Activated CD4-positive, alpha-beta T cell treated with anti-CD3 and anti-CD28 coated beads, Interleukin-2, amount 50 U/mL, for 4 hours (primary cell): ENCODE results near the gene EFHC1.

ENCODE experiments used
- DNase-seq, 2 experiments: peaks; one replicate each; pipeline ENCODE4 v3.0.0-alpha.2; 2020

Gene EFHC1

GRCh38 chr6:52544602-52545405, 124.7 kb downstream of the EFHC1 start:
- DNase-seq = no peak

DNA sequence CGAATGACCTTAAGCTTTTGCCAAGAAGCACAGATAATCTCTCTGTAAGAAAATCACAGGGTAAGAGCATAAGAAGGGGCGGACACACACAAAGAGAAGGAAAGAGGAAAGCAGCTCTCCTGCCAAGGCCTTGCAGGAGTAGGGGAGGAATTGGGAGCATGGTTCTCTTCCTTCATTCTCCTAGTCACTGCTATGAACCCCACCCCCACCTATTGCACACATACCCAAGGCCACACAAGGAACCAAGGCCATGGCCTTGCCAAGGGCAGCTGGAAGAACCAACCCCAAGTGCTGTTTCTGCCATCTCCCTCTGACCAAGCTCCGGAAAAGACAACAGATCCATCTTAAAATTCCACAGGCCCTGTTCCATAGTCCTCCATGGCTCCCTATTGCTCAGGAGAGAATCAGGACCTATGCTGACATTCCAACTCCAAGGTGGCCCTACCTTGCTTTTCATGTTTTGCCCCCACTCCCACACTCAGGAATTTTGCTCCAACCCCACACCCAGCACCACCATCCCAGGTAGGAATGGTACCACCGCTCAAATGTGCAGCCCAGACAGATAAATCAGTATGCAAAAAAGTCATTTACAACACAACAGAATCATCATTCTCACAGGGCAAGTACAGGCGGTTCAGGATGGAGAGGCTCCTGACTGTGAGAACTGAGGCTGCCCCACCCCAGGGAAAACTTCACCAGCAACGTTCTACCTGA, 125.4 kb downstream of the EFHC1 start:
- DNase-seq = no peak

GRCh38 chr6:52546192-52546591, 126.0 kb downstream of the EFHC1 start:
- DNase-seq = no peak

GRCh38 chr6:52546678-52547077, 126.5 kb downstream of the EFHC1 start:
- no peak for DNase-seq

- no peak for DNase-seq
These were observed 127.7 kb downstream of the EFHC1 start for GRCh38 chr6:52547647-52548352.

DNA sequence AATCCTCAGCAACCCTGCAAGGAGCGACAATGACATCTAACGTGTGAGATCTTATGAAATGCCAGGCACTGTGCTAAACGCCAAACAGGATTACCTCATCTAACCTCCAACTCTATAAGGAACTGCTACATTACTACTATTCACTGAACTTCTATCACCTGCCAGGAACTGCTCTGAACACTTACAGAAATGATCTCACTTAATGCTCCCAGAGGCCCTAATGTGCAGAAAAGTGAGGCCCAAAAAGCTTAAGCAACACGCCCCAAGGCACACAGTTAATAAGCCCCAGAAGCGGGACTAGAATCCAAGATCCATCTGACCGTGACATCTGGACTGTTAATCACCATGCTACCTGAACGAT, 128.2 kb downstream of the EFHC1 start:
- no peak for DNase-seq

GRCh38 chr6:52548999-52549398, 128.9 kb downstream of the EFHC1 start:
- DNase-seq = no peak

GRCh38 chr6:52549428-52549827, 129.3 kb downstream of the EFHC1 start:
- no peak for DNase-seq

DNA sequence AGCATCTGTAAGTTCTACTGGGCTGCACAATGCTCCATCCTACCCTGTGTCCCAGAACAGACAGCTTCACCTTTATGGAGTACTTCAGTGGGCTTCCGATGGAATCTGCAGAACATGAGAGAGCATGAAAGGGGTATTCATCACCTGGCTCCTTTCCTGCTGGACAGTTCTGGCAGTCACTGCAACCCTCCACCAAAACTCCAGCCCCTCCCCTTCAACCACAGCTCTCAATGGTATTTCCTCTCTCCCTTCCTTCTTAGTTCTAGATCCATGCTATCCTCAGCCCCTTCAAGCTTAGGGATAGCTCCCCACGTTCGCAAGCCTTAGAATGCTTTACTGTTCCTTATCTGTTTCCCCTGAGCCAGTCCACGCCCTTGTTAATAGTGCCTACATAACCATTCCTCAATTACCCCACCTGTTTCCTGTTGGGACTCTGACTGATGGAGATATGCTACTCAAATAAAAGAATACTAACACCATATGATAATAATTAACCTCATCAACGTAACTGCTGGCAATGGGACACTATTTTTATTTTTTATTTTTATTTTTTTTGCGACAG, 130.0 kb downstream of the EFHC1 start:
- DNase-seq = no peak

DNA sequence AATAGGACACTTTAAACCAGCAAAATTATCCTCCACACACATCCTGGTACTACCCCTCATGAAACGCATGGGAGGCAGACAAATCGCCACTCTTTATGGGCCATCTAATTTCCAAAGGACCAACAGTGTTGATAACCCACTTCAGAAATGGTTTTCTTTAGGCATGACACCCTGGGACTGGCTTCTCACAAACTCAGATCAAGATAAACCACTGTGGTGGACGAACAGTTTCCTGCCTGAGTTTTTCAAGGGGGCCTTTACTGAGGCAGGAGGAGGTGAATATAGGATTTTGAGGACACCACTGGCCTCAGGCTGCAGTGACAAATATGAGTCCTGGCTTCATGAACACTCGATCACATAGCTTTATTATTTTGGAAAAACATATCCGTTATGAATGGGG, 130.7 kb downstream of the EFHC1 start:
- DNase-seq = no peak

DNA sequence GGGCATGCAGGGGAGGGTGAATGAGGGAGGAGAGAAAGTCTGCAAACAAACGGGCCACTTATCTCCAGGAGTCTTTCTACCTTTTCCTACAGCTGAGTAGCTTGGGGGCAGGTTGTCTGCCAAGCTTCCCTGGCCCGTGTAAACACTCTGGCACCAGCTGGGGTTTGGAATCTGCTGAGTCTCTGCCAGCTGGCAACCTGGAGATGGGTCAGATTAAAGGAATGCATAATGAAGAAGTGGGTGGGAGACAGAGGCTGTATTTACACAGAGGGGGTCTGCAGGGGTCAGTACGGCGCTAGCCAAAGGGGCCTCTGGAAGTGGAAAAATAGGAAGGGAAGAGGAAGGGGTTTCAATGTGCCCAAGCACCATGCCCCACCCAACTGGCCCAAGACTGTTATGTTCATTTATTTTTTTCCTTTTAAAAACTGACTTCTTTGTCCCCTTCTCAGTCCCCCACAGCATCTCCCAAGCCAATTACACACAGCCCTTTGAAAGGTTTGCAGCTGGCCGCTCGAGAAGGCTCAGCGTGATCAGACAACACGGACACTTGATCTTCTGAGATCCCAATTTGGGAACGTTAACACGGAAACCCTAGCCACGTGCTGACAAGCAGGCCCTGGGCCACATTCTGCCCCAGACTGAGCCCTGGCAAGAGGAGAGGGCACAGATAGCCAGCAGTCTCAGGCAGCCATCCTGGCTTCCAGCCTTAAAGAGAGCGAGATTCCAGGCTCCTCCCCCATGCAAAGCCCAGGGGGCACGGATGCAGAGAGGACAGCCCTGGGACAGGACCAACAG, 131.5 kb downstream of the EFHC1 start:
- DNase-seq = no peak

DNA sequence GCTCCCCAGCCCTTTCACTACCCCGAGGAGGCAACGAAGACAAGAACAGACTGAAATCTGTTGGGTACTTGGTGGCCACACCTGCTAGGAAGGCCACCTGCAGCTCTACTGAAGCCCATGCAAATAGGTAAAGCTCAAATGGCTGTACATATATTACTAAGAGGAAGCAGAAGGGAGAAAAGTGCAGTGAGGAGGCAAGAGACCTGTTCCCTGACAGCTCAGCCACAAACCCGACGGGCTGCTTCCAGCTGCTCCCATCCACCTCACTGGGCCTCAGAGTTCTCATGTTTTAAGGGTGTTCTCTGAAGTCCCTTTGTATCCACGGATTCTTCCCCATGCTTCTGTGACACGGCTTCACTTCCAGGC, 132.1 kb downstream of the EFHC1 start:
- no peak for DNase-seq

GRCh38 chr6:52553158-52553557, 133.0 kb downstream of the EFHC1 start:
- DNase-seq = no peak

- DNase-seq = no peak
These were observed 133.6 kb downstream of the EFHC1 start for GRCh38 chr6:52553719-52554118.

- no peak for DNase-seq
These were observed 134.6 kb downstream of the EFHC1 start for GRCh38 chr6:52554684-52555280.

GRCh38 chr6:52555518-52556233, 135.5 kb downstream of the EFHC1 start:
- DNase-seq = no peak

GRCh38 chr6:52557389-52558265, 137.5 kb downstream of the EFHC1 start:
- no peak for DNase-seq

DNA sequence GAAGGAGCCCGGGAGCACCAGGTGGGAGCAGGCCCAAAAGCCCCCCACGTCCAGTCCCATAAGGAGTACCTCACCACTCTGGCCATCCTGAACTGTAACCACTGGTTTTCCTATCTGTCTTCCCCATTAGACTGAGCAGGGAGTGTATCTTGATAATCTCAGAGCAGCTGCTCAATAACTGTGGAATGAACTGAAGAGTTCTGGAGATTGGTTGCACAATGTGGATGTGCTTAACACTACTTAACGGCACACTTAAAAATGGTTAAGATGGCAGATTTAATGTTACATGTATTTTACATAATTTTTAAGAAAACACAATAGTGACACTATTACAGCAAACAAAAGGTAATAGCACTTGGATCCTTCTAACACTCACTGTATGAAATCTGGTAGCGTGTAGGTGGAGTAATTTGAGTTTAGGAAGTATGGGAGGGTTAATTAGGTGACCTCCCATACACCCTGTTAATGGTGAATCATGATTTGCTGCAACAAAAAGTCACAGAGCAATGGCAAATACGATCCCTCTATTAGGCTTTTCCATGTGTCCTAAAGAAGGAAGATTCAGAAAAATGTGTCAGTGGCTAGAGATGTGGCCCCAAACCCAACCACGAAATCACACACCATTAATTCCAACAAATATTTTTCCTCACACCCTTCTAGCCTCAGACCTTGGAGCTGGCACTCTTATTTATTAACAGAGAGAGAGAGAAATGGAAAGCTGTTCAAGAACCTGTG, 138.3 kb downstream of the EFHC1 start:
- DNase-seq = no peak

GRCh38 chr6:52560462-52560861, 140.3 kb downstream of the EFHC1 start:
- no peak for DNase-seq

DNA sequence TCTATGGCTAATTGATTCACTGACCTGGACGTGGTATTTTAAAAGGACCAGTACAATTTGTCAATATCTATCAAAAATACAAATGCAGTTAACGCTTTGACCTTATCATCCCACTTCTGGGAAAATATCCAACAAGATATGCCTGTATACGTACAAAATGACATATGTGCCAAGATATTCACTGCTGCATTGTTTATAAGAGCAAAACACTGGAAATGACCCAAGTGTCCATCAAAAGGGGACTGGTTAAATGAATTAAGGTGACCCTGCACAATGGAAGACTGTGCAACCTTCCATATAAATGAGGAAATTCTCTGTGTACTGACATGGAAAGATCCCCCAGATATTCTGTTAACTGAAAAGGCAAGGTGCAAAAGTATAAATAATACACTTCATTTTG, 142.8 kb downstream of the EFHC1 start:
- no peak for DNase-seq
